ENCODE measurements around the gene DDIT3.

Gene DDIT3

GRCh38 chr12:57483466-57483865 is 36.8 kb downstream of the DDIT3 start:
- DNase-seq (ENCODE audit: low read depth), result peak; percentile 20
- H3K4me3 ChIP-seq (ENCODE audit: control insufficient read depth, low read depth, low read length), result no peak overlapping the region
- TF ChIP-seq, protein P1, sequence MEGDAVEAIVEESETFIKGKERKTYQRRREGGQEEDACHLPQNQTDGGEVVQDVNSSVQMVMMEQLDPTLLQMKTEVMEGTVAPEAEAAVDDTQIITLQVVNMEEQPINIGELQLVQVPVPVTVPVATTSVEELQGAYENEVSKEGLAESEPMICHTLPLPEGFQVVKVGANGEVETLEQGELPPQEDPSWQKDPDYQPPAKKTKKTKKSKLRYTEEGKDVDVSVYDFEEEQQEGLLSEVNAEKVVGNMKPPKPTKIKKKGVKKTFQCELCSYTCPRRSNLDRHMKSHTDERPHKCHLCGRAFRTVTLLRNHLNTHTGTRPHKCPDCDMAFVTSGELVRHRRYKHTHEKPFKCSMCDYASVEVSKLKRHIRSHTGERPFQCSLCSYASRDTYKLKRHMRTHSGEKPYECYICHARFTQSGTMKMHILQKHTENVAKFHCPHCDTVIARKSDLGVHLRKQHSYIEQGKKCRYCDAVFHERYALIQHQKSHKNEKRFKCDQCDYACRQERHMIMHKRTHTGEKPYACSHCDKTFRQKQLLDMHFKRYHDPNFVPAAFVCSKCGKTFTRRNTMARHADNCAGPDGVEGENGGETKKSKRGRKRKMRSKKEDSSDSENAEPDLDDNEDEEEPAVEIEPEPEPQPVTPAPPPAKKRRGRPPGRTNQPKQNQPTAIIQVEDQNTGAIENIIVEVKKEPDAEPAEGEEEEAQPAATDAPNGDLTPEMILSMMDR (IDR thresholded peaks at IDR 0.05; ENCODE audit: control insufficient read depth, insufficient read depth, low read depth, low read length, missing control alignments), result no peak

DNA sequence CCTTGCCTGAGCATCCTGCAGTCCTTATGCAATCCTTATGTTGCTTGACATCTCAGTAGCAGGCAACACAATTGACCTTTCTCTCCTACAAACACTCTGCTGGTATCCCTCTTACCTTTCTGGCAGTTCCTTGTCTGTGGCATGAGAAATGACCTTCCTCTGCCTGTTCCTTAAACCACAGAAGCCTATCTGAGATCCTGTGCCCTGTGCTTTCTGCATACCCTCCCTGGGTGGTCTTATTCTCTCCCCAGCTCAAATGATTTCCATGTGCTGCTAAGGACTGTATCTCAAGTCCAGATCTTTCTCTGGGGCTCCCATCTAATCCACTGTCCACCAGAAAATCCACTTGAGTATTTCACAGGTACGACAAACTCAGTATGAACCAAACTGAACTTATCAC is 38.6 kb downstream of the DDIT3 start:
- DNase-seq (ENCODE audit: low read depth), result no peak
- H3K4me3 ChIP-seq (ENCODE audit: control insufficient read depth, low read depth, low read length), result no peak overlapping the region
- TF ChIP-seq, protein P1 (IDR thresholded peaks at IDR 0.05; ENCODE audit: control insufficient read depth, insufficient read depth, low read depth, low read length, missing control alignments), result no peak

GRCh38 chr12:57479376-57480115 is 40.8 kb downstream of the DDIT3 start, which contains the start of gene ARHGAP9:
Gene ARHGAP9 (minus strand): TSS chr12:57479866. CDS start chr12:57479406, 460 bp downstream.
- H3K4me3 ChIP-seq (ENCODE audit: control insufficient read depth, low read depth, low read length), result no peak within 1 kb of the TSS
- no peak for DNase-seq (ENCODE audit: low read depth)
- TF ChIP-seq, protein P1 (IDR thresholded peaks at IDR 0.05; ENCODE audit: control insufficient read depth, insufficient read depth, low read depth, low read length, missing control alignments), result no peak

DNA sequence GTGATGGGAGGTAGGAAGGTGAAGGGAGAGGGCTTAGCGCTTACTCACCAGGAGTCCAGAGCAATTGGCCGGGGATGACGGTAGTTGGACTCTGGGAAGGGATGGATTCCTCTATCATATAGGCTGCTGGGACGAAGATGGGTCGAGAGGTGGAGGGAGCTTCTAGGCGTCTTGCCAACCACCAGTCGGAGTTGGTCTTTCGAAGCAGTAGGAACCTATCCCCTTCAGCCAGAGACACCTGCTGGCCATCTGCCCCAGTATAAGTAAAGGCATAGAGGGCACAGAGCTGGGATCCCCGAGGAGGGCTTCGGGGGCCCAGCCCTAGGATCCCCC is 41.3 kb downstream of the DDIT3 start:
- TF ChIP-seq, protein P1 (IDR thresholded peaks at IDR 0.05; ENCODE audit: control insufficient read depth, insufficient read depth, low read depth, low read length, missing control alignments), result no peak
- no peak overlapping the region for H3K4me3 ChIP-seq (ENCODE audit: control insufficient read depth, low read depth, low read length)
- no peak for DNase-seq (ENCODE audit: low read depth)

DNA sequence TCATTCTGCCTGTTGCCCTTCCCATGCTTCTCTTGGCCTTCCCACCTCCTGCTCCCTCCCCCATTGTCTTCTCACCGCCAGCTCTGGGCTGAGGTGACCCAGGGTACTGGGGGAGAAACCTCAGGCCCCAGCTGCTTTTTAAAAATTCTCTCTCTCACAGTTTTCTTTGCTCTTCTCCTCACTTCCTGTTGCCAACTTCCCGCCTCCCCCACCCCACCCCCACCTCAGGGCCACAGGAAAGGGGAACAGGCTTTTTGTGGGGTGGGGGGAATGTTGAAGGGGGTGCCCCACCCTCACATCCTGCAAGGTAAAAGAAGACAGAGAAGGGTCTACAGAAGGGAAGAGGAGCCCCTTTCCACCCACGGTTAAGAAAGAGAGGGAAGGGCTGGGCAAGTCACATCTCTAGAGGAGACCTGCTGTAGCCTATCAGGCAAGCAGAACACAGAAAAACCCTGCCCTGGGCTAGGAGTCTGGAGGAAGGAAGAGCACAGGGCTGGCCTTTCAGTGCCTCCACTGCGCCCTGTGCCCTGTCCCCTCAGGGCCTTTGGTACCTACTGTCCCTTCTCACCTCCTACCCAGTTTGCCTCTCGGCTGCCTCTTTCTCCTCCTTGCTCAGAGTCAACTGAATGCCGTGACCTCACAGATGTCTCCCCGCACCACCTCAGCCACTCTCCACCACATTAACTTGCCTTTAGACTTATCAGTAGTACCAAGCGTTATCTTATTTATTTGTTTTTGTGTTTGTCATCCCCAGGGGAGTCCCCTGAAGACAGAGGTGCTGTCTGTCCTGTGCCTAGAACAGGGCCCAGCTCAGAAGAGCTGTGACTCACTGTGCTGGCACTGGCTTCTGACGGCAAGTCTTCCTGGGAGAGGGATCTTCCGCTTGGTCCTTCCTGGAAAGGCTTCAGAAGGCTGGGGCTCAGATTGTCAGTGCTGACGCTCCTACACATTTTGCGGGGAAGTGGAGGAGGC is 42.3 kb downstream of the DDIT3 start:
- DNase-seq (ENCODE audit: low read depth), result no peak
- H3K4me3 ChIP-seq (ENCODE audit: control insufficient read depth, low read depth, low read length), result no peak overlapping the region
- TF ChIP-seq, protein P1 (IDR thresholded peaks at IDR 0.05; ENCODE audit: control insufficient read depth, insufficient read depth, low read depth, low read length, missing control alignments), result no peak

- TF ChIP-seq, protein P1 (IDR thresholded peaks at IDR 0.05; ENCODE audit: control insufficient read depth, insufficient read depth, low read depth, low read length, missing control alignments), result no peak
- H3K4me3 ChIP-seq (ENCODE audit: control insufficient read depth, low read depth, low read length), result no peak overlapping the region
- no peak for DNase-seq (ENCODE audit: low read depth)
These were observed 43.2 kb downstream of the DDIT3 start for GRCh38 chr12:57476993-57477709.
